Endothelial cell of umbilical vein (primary cell): ENCODE data around the gene PUS10. TPM values are rescaled to one million over a fixed set of nuclear protein-coding genes. Genes with fewer than 3 reads are reported as not detected.

ENCODE experiments used
- BruUV-seq: library from RNA; stranded (reverse); fragments of 400-500 nt; replicated peaks from 2 replicates; lab custom pipeline; 2021; lab: Mats Ljungman, UMichigan
- CTCF ChIA-PET: fragments of 300-600, 350-600 bp; sonication (Branson Sonifier 250); formaldehyde crosslinking; loops from one replicate; lab custom pipeline; 2021; ENCODE audit warnings: antibody characterized with exemption, inconsistent platforms; lab: Charles Lee
- POLR2A ChIA-PET: fragments of 300-600, 350-600 bp; sonication (Branson Sonifier 250); formaldehyde crosslinking; loops from one replicate; lab custom pipeline; 2021; ENCODE audit warnings: antibody characterized with exemption, inconsistent platforms; lab: Charles Lee
- DNase-seq: peaks from one replicate; pipeline ENCODE4 v3.0.0-alpha.2; 2011; ENCODE audit warnings: low read depth, low spot score
- FAIRE-seq: peaks from 2 replicates; lab custom pipeline; 2011; peaks lifted over from hg19 to GRCh38; lab: Jason Lieb, UNC
- H2AFZ ChIP-seq: 2 replicates; pipeline ENCODE4 v1.6.0; 2012; ENCODE audit warnings: low read depth, low read length, control low read depth, inconsistent platforms
- H3K27ac ChIP-seq: 2 replicates; pipeline ENCODE4 v1.5.1; 2011; ENCODE audit warnings: low read depth, mild to moderate bottlenecking, control low read depth, low read length, moderate library complexity; ENCODE audit not compliant: insufficient read depth
- H3K27me3 ChIP-seq, 2 experiments: 2 replicates each; pipeline versions ENCODE4 v1.6.0 to v1.6.1; 2011; ENCODE audit warnings: low read length in 2 of 2, mixed read lengths in 1 of 2; ENCODE audit not compliant: control insufficient read depth in 2 of 2, insufficient read depth in 2 of 2
- H3K36me3 ChIP-seq, 2 experiments: 2 replicates in 1 of 2; 3 replicates in 1 of 2; pipeline ENCODE4 v1.5.1; 2011; ENCODE audit warnings: low read length in 2 of 2, mild to moderate bottlenecking in 1 of 2, moderate library complexity in 1 of 2; ENCODE audit not compliant: control insufficient read depth in 2 of 2, insufficient read depth in 2 of 2; ENCODE audit errors: extremely low read depth in 1 of 2
- H3K4me1 ChIP-seq: 3 replicates; pipeline ENCODE4 v1.5.1; 2011; ENCODE audit warnings: mild to moderate bottlenecking, low read length; ENCODE audit not compliant: control insufficient read depth, insufficient read depth; ENCODE audit errors: extremely low read depth
- H3K4me2 ChIP-seq: 2 replicates; pipeline ENCODE4 v1.6.1; 2011; ENCODE audit warnings: low read length, control low read depth, mixed read lengths; ENCODE audit not compliant: insufficient read depth
- H3K4me3 ChIP-seq, 3 experiments: fragments of 200-600 bp in 1 of 3; sonication (generic), shearing (Covaris generic) in 1 of 3; replicated peaks in 1 of 3; 2 replicates each; pipeline ENCODE4 v1.5.1; 2011 to 2016; ENCODE audit warnings: control low read depth in 3 of 3, low read length in 3 of 3, mild to moderate bottlenecking in 2 of 3, inconsistent platforms in 1 of 3, low read depth in 1 of 3, moderate library complexity in 1 of 3; ENCODE audit not compliant: insufficient read depth in 1 of 3
- H3K79me2 ChIP-seq: 2 replicates; pipeline ENCODE4 v1.6.0; 2012; ENCODE audit warnings: low read length, inconsistent platforms; ENCODE audit not compliant: control insufficient read depth, insufficient read depth
- H3K9ac ChIP-seq: replicated peaks from 2 replicates; pipeline ENCODE3; 2011; ENCODE audit warnings: low read length, control low read depth; ENCODE audit not compliant: insufficient read depth; ENCODE audit errors: extremely low read depth
- H3K9me1 ChIP-seq: replicated peaks from 3 replicates; pipeline ENCODE4 v1.6.0; 2011; ENCODE audit warnings: mild to moderate bottlenecking, low read length; ENCODE audit not compliant: control insufficient read depth, insufficient read depth; ENCODE audit errors: extremely low read depth
- H3K9me3 ChIP-seq: replicated peaks from 2 replicates; pipeline ENCODE4 v1.5.1; 2012; ENCODE audit warnings: low read length, inconsistent platforms; ENCODE audit not compliant: control insufficient read depth, insufficient read depth
- H4K20me1 ChIP-seq: replicated peaks from 2 replicates; pipeline ENCODE3; 2011; ENCODE audit warnings: mild to moderate bottlenecking, low read length; ENCODE audit not compliant: control insufficient read depth, insufficient read depth; ENCODE audit errors: extremely low read depth
- EZH2 ChIP-seq: IDR thresholded peaks from 2 replicates; pipeline ENCODE4 v1.6.1; 2012; ENCODE audit warnings: borderline replicate concordance, low read depth, mild to moderate bottlenecking, moderate library complexity, low read length, inconsistent platforms; ENCODE audit not compliant: severe bottlenecking
- FOS ChIP-seq: IDR thresholded peaks from 2 replicates; pipeline ENCODE4 v1.6.1; 2011; ENCODE audit warnings: mild to moderate bottlenecking, low read length, moderate library complexity, borderline replicate concordance; ENCODE audit not compliant: insufficient read depth
- GATA2 ChIP-seq: IDR thresholded peaks from 2 replicates; pipeline ENCODE4 v1.7.0; 2011; ENCODE audit warnings: low read depth, mild to moderate bottlenecking, moderate library complexity, mixed read lengths, low read length; ENCODE audit not compliant: insufficient read length, insufficient read depth
- JUN ChIP-seq: IDR thresholded peaks from 2 replicates; pipeline ENCODE4 v1.6.1; 2011; ENCODE audit warnings: borderline replicate concordance, low read depth; ENCODE audit not compliant: insufficient read length, insufficient read depth
- MAX ChIP-seq: IDR thresholded peaks from 2 replicates; pipeline ENCODE4 v1.6.1; 2011; ENCODE audit not compliant: insufficient read depth, insufficient read length
- MYC ChIP-seq: IDR thresholded peaks from one replicate; pipeline ENCODE4 v1.6.1; 2011; ENCODE audit warnings: mild to moderate bottlenecking, low read depth, low read length
- POLR2A ChIP-seq: IDR thresholded peaks from 2 replicates; pipeline ENCODE4 v1.6.1; 2012; ENCODE audit warnings: low read depth, mild to moderate bottlenecking, control low read depth, low read length
- POLR2AphosphoS5 ChIP-seq: IDR thresholded peaks from 2 replicates; pipeline ENCODE4 v1.6.1; 2012; ENCODE audit warnings: low read depth, mild to moderate bottlenecking, control low read depth, low read length, moderate library complexity; ENCODE audit not compliant: insufficient read depth
- dilution Hi-C: fragments of 300-500 bp; cut with MboI; formaldehyde crosslinking; loops from one replicate; pipeline ENCODE4 v1.15.0; 2019; ENCODE audit warnings: low sequenced_read_pairs; ENCODE audit not compliant: extremely low pct_ligation_motif_present
- intact Hi-C: fragments of 100-400 bp; cut with micrococcal nuclease; formaldehyde crosslinking; loops from one replicate; pipeline ENCODE4 v1.10.0; 2022
- polyA plus RNA-seq, 4 experiments: library from polyadenylated mRNA; depleted of rRNA in 3 of 4; stranded (reverse) in 3 of 4; unstranded in 1 of 4; fragments of >200 nt; gene quantifications; 2 replicates each; pipeline versions ENCODE4 v1.2.1 to v1.2.3, GENCODE V29; 2011 to 2012; ENCODE audit warnings: missing spikeins in 1 of 4
- total RNA-seq: library from RNA; stranded (reverse); gene quantifications from 2 replicates; pipeline ENCODE4 v1.2.3, GENCODE V29; 2021
- TF ChIP-seq, protein P1 (sequence below), 2 donors: IDR thresholded peaks; 1 replicate in 1 of 2; 2 replicates in 1 of 2; pipeline ENCODE4 v1.5.1; 2011; ENCODE audit warnings: low read length in 2 of 2, mild to moderate bottlenecking in 2 of 2, moderate library complexity in 2 of 2, control low read depth in 1 of 2, inconsistent platforms in 1 of 2, low read depth in 1 of 2; ENCODE audit not compliant: insufficient read depth in 1 of 2; ENCODE audit errors: extremely low read depth in 1 of 2

The PUS10 gene
- total and polyA plus RNA-seq, 2 donors (not counting 3 experiments of a cell fraction or from before 2014, with no cell fraction given) = 3.7 to 10.3 TPM

DNA sequence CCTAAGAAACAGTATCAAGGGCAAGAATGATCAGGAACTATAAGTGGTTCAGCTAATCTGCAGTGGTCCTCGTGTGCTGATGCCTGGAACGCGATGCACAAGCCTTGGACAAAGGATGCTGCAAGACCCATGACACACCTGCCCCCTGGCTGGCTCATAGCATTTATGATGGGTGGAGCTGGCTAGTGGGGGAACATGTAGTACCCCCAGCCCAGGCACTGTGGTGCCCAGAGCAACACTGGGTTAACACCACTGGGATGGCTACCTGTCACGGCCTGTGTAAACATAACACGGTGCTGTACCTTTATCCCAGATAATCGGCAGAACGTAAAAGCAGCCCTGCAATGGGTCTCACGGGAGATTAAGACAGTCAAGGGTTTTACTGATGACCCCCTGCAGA lies 60.8 kb downstream of the PUS10 start:
- Histone ChIP-seq H3K9ac (no peak overlapping the region), H3K4me1 (peaks cover 19% of the 10 kb centered on the region), H3K27ac (no peak overlapping the region), H3K9me1 (no peaks in the 10 kb centered on the region), H3K4me2 (no peak overlapping the region), H3K36me3 (peaks cover 0 to 2% of the 10 kb centered on the region in 2 experiments), H3K27me3 (no peaks in the 10 kb centered on the region), H3K79me2 (no peaks in the 10 kb centered on the region), H2AFZ (no peak overlapping the region), H4K20me1 (no peaks in the 10 kb centered on the region), H3K9me3 (no peaks in the 10 kb centered on the region), H3K4me3 (no peak overlapping the region)
- CTCF ChIA-PET = no interaction called here
- no peak for TF ChIP-seq POLR2AphosphoS5
- TF ChIP-seq MYC = no peak
- TF ChIP-seq GATA2 = no peak
- TF ChIP-seq MAX = no peak
- TF ChIP-seq JUN = no peak
- TF ChIP-seq POLR2A = no peak
- no peak for TF ChIP-seq EZH2
- TF ChIP-seq, protein P1, sequence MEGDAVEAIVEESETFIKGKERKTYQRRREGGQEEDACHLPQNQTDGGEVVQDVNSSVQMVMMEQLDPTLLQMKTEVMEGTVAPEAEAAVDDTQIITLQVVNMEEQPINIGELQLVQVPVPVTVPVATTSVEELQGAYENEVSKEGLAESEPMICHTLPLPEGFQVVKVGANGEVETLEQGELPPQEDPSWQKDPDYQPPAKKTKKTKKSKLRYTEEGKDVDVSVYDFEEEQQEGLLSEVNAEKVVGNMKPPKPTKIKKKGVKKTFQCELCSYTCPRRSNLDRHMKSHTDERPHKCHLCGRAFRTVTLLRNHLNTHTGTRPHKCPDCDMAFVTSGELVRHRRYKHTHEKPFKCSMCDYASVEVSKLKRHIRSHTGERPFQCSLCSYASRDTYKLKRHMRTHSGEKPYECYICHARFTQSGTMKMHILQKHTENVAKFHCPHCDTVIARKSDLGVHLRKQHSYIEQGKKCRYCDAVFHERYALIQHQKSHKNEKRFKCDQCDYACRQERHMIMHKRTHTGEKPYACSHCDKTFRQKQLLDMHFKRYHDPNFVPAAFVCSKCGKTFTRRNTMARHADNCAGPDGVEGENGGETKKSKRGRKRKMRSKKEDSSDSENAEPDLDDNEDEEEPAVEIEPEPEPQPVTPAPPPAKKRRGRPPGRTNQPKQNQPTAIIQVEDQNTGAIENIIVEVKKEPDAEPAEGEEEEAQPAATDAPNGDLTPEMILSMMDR (IDR thresholded peaks at IDR 0.05; ENCODE audit: extremely low read depth in 1 of 2, insufficient read depth in 1 of 2, low read depth in 1 of 2, low read length in 2 of 2) = no peak
- TF ChIP-seq FOS = no peak
- no peak for FAIRE-seq
- intact Hi-C loops (no loop called here), dilution Hi-C loops (no loop called here)
- no TSS peak for BruUV-seq
- POLR2A ChIA-PET = no interaction called here
- no peak for DNase-seq
